Gastroesophageal sphincter (tissue), 4 donors: ENCODE data around the gene SGTB. TPM values are rescaled to one million over a fixed set of nuclear protein-coding genes. Genes with fewer than 3 reads are reported as not detected.
"Not testable (repeated sequence)": the region's sequence is repeated elsewhere in the genome, so short reads cannot be mapped to it uniquely, and the experiment has no call there.

Source experiments
- ATAC-seq: fragments of 150-250 bp; one replicate; pipeline ENCODE4 v1.9.1; 2016; ENCODE audit warnings: mild to moderate bottlenecking, moderate library complexity
- H3K27ac ChIP-seq, 4 donors: fragments of 200-600 bp; sonication (generic) in 3 of 4; 1 replicate in 3 of 4; 2 replicates in 1 of 4; pipeline ENCODE4 v1.5.1; 2016 to 2019
- H3K27me3 ChIP-seq: fragments of 200-600 bp; sonication (generic); one replicate; pipeline ENCODE4 v1.5.1; 2019
- H3K36me3 ChIP-seq, 2 donors: fragments of 200-600 bp; sonication (generic); one replicate each; pipeline ENCODE4 v1.5.1; 2019; ENCODE audit warnings: control low read depth in 1 of 2
- H3K4me1 ChIP-seq, 3 donors: fragments of 200-600 bp; sonication (generic); 1 replicate in 2 of 3; 2 replicates in 1 of 3; pipeline ENCODE4 v1.5.1; 2016 to 2019; ENCODE audit warnings: control low read depth in 2 of 3
- H3K4me3 ChIP-seq, 2 donors: fragments of 200-600 bp; sonication (generic); one replicate each; pipeline ENCODE4 v1.5.1; 2019; ENCODE audit warnings: mild to moderate bottlenecking in 1 of 2, moderate library complexity in 1 of 2
- H3K9me3 ChIP-seq, 3 donors: fragments of 200-600 bp; sonication (generic); one replicate each; pipeline ENCODE4 v1.5.1; 2017 to 2019; ENCODE audit warnings: control low read depth in 2 of 3
- EP300 ChIP-seq: sonication (generic); formaldehyde crosslinking; IDR thresholded peaks from one replicate; pipeline ENCODE4 v1.6.1; 2017; ENCODE audit warnings: antibody characterized with exemption, mild to moderate bottlenecking
- POLR2A ChIP-seq, 2 donors: fragments of 450-650 bp; IDR thresholded peaks; one replicate each; pipeline ENCODE4 v1.6.1; 2017; ENCODE audit warnings: antibody characterized with exemption in 2 of 2, mild to moderate bottlenecking in 2 of 2, moderate library complexity in 1 of 2
- POLR2AphosphoS5 ChIP-seq: sonication (generic); formaldehyde crosslinking; IDR thresholded peaks from one replicate; pipeline ENCODE4 v1.6.1; 2017; ENCODE audit warnings: antibody characterized with exemption
- WGBS, 2 donors: methylation state at CpG; one replicate each; pipeline ENCODE4 v1.1.5; 2018; ENCODE audit warnings: low coverage in 1 of 2; 5-methylcytosine and 5-hydroxymethylcytosine counted together
- total RNA-seq, 4 donors: library from RNA; depleted of rRNA; stranded (reverse); fragments of >200 nt; gene quantifications; one replicate each; pipeline ENCODE4 v1.1.0, GENCODE V29; 2016
- TF ChIP-seq, protein P1 (sequence below), 4 experiments: fragments of 200-600 bp in 2 of 4; fragments of 450-650 bp in 2 of 4; sonication (generic) in 1 of 4; IDR thresholded peaks; one replicate each; pipeline ENCODE4 v1.5.1; 2017 to 2019; ENCODE audit warnings: antibody characterized with exemption in 4 of 4, mild to moderate bottlenecking in 2 of 4, moderate library complexity in 2 of 4

Gene SGTB
- total RNA-seq, 4 donors from 2014 or later: 12.1 to 15.2 (median 14.3) TPM

DNA sequence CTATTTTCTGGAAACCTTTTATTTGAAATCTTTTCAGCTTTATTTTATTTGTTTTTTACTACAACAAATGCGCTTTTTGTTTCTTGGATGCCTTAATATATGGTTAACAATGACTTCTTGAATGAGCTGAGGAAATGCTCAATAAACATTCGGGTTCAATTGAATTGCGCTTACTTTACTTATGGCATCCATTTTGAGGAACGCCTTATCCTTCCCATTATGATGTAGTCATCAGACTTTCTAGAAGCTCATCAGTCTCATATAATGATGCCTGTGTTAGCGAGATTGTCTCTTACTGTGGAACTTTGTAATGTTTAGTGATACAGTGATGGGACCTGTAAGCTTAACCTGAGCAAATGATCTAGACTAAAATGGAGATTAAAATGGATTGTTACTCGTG is 96.2 kb downstream of the SGTB start:
- no peaks in the 10 kb centered on the region for H3K27me3 ChIP-seq
- peak overlapping the region in 3 of 4 donors; percentile 18 to 88 (median 79) for H3K27ac ChIP-seq
- H3K4me3 ChIP-seq: peak overlapping the region; percentile 61 to 87
- WGBS, 2 donors: 55 to 59% methylated on average over 4 to 6 of the region's 6 CpGs
- TF ChIP-seq EP300: no peak
- TF ChIP-seq POLR2AphosphoS5: no peak
- TF ChIP-seq, protein P1, sequence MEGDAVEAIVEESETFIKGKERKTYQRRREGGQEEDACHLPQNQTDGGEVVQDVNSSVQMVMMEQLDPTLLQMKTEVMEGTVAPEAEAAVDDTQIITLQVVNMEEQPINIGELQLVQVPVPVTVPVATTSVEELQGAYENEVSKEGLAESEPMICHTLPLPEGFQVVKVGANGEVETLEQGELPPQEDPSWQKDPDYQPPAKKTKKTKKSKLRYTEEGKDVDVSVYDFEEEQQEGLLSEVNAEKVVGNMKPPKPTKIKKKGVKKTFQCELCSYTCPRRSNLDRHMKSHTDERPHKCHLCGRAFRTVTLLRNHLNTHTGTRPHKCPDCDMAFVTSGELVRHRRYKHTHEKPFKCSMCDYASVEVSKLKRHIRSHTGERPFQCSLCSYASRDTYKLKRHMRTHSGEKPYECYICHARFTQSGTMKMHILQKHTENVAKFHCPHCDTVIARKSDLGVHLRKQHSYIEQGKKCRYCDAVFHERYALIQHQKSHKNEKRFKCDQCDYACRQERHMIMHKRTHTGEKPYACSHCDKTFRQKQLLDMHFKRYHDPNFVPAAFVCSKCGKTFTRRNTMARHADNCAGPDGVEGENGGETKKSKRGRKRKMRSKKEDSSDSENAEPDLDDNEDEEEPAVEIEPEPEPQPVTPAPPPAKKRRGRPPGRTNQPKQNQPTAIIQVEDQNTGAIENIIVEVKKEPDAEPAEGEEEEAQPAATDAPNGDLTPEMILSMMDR (IDR thresholded peaks at IDR 0.05): no peak
- no peak for TF ChIP-seq POLR2A (IDR thresholded peaks at IDR 0.05)
- ATAC-seq: no peak
- peaks cover 0 to 12% of the 10 kb centered on the region in 2 donors for H3K36me3 ChIP-seq
- no peaks in the 10 kb centered on the region for H3K9me3 ChIP-seq
- peaks cover 16 to 48% (median 22%) of the 10 kb centered on the region in 3 donors for H3K4me1 ChIP-seq

DNA sequence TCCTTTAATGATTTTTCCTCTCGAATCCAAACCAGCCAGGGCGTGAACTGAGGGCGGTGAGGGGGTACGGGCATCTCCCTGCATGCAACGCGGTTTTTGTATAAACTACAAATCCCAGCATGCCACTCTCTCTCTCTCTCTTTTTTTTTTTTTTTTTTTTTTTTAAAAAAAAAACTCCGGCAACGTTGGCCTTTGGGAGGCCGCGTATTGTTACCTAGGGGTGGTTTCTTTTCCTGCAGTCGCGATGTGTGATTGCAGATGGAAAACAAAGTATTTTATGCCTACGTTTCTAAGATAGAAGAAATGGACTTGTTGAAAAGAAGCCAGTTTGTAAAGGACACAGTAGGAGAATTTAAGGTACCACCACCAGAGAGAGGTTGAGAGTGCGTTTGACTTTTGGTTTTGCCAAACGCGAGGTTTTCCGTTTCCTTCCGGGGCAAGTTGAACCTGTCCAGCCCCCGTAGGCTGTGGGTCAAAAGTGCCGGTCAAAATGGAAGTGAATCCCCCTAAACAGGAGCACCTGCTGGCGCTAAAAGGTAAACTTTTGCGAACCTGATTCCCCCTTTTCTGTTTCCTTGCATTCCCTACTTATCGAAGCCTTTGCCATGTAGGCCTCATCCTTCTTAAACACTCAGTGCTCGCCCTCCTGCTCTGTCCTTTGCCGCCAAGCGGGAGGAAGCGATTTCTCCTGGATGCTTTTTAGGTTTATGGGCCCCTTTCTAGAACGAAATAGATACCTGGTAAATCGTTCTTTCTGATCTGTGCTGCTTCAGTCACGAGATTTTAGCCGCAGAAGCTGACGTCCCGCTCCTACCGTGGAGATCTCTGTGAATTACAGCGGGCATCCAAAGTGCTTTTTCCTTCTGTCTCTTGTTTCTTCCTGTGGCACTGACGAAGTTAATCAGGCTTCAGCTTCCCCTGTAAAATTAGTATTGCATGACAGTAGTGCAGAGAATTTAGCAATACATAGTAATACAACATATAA is 97.0 kb downstream of the SGTB start, which contains the start of the genes SHLD3 and TRAPPC13:
Gene SHLD3, plus strand, starts transcription at position 457 of the 985 bp plus-strand sequence. CDS start 4,561 bp downstream, outside the sequence.
Gene TRAPPC13, plus strand, starts transcription at position 457 of the 985 bp plus-strand sequence. Its CDS starts 34 bp downstream, at position 491.
- Histone ChIP-seq H3K4me1 (peaks cover 16 to 55% (median 26%) of the 10 kb centered on the region in 3 donors), H3K27me3 (no peaks in the 10 kb centered on the region)
- ATAC-seq: peak; percentile 93

DNA sequence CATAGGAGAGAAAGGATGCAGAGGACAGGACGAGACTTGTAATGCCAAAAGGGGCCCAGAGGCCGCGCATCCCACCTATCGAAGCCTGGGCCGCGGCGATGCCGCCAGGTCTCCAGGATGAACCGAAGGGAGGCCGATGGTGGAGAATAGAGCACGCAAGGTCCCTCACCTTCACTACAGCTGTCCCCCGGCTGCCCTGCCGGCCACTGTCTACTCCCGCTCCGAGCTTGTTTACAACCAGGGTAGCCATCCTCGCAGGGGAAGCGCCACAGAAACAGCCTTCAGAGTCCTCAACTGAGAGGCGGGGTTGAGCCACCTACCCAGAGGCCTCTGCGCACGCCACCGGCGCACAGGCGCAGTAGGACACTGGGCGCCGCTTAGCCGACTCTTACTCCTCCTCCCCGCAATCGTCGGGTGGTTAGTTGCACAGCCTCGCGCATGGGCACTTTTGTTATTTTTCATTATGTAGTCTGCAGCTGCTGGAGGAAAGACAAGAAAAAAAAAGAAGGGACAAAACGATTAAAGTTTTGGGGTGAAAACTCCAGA is 97.8 kb downstream of the SGTB start, which contains the start of gene TRIM23:
Gene TRIM23, minus strand, starts transcription at position 309 of the 546 bp plus-strand sequence. Its CDS starts 59 bp downstream, at position 250.
- peak within 1 kb of the TSS; percentile 61 to 87 for H3K4me3 ChIP-seq
- peaks cover 16 to 62% (median 28%) of the 10 kb centered on the region in 3 donors for H3K4me1 ChIP-seq
- ATAC-seq: peak; percentile 99
- 0% methylated on average over 1 to 15 of the region's 32 CpGs for WGBS, 2 donors
- no peaks in the 10 kb centered on the region for H3K9me3 ChIP-seq
- peaks cover 0 to under 1% of the 10 kb centered on the region in 2 donors for H3K36me3 ChIP-seq
- H3K27ac ChIP-seq: peak within 1 kb of the TSS; percentile 18 to 90 (median 84)
- peak; percentile 42 for TF ChIP-seq POLR2AphosphoS5
- peak; percentile 29 to 40 for TF ChIP-seq POLR2A (IDR thresholded peaks at IDR 0.05)
- no peak for TF ChIP-seq EP300
- no peaks in the 10 kb centered on the region for H3K27me3 ChIP-seq

More for the DNA sequence above, 97.0 kb downstream of the SGTB start, which contains the start of the genes SHLD3 and TRAPPC13:
- 0 to 1% methylated on average over 24 to 36 of the region's 36 CpGs for WGBS, 2 donors
- Histone ChIP-seq H3K4me3 (peak within 1 kb of the TSS; percentile 61 to 87), H3K27ac (peak within 1 kb of the TSS; percentile 18 to 90 (median 84)), H3K36me3 (peaks cover 0 to 9% of the 10 kb centered on the region in 2 donors), H3K9me3 (no peaks in the 10 kb centered on the region)
- TF ChIP-seq POLR2AphosphoS5: peak; percentile 76
- no peak for TF ChIP-seq EP300
- no peak for TF ChIP-seq POLR2A (IDR thresholded peaks at IDR 0.05)
- TF ChIP-seq, protein P1 (IDR thresholded peaks at IDR 0.05): peak in 3 of 4 experiments; percentile 17 to 22 (median 22)

DNA sequence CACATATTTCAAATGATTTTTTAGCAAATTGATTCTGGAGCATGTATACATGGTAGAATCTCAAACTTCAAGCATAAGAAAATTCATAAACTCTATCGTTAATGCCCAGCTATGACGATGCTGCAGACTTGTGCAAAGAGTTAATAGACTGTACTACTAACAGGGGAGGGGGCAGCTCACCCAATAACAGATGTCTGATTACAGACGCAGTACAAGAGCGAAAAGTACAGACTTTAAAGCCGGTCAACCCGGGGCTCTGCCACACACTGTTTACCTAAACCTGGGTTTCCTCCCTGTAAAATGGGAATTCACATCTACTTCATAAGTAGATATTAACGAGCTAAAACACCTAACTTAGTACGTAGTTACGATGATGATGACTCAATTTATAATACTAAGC is 98.4 kb downstream of the SGTB start:
- Histone ChIP-seq H3K4me1 (peaks cover 16 to 69% (median 28%) of the 10 kb centered on the region in 3 donors), H3K36me3 (no peaks in the 10 kb centered on the region), H3K27me3 (no peaks in the 10 kb centered on the region), H3K4me3 (peak overlapping the region; percentile 61 to 87), H3K9me3 (no peaks in the 10 kb centered on the region), H3K27ac (peak overlapping the region; percentile 18 to 90 (median 84))
- TF ChIP-seq POLR2A (IDR thresholded peaks at IDR 0.05) (no peak), EP300 (no peak), POLR2AphosphoS5 (no peak)
- 4% methylated on average over 9 of the region's 9 CpGs for WGBS, 2 donors
- ATAC-seq: no peak

DNA sequence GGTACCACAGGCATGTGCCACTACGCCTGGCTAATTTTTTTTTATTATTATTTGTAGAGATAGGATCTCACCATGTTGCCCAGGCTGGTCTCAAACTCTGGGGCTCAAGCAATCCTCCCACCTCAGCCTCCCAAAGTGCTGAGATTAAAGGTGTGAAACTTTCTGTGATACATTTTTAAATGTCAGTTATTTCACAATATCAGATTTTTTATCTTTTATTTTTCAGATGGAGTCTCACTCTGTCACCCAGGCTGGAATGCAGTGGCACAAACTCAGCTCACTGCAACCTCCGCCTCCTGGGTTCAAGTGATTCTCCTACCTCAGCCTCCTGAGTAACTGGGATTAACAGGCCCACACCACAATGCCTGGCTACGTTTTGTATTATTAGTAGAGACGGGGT is 99.9 kb downstream of the SGTB start:
- ATAC-seq, H3K27me3 ChIP-seq, H3K36me3 ChIP-seq, H3K27ac ChIP-seq, H3K4me3 ChIP-seq, H3K9me3 ChIP-seq: not testable (repeated sequence)
- peaks cover 16 to 69% (median 28%) of the 10 kb centered on the region in 3 donors for H3K4me1 ChIP-seq
- 20 to 65% methylated on average over 1 to 4 of the region's 4 CpGs for WGBS, 2 donors

DNA sequence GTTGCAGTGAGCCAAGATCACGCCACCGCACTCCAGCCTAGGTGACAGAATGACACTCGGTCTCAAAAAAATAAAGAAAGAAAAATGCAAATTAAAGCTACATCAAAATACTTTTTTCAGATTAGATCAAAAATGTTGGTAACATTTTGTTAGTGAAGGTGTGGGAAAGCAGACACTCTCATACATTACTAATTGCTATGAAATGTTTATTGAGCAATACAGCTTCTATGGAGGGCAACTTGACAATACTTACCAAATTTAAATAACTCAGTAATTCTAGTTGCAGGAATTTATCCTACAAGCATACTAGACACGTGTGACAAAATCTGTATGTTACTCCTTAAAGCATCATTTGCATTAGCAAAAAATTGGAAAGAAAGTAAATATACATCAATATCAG is 101.9 kb downstream of the SGTB start:
- Histone ChIP-seq H3K4me3 (no peak overlapping the region), H3K27ac (no peak overlapping the region), H3K36me3 (peaks cover 0 to 25% of the 10 kb centered on the region in 2 donors), H3K9me3 (no peaks in the 10 kb centered on the region), H3K27me3 (no peaks in the 10 kb centered on the region), H3K4me1 (peaks cover 10 to 52% (median 20%) of the 10 kb centered on the region in 3 donors)
- 86 to 90% methylated on average over 4 of the region's 4 CpGs for WGBS, 2 donors
- TF ChIP-seq, protein P1 (IDR thresholded peaks at IDR 0.05): no peak
- TF ChIP-seq POLR2A (IDR thresholded peaks at IDR 0.05): no peak
- TF ChIP-seq POLR2AphosphoS5: no peak
- TF ChIP-seq EP300: no peak
- ATAC-seq: no peak
